ENCODE measurements around the gene CRIP2.

Gene CRIP2

DNA sequence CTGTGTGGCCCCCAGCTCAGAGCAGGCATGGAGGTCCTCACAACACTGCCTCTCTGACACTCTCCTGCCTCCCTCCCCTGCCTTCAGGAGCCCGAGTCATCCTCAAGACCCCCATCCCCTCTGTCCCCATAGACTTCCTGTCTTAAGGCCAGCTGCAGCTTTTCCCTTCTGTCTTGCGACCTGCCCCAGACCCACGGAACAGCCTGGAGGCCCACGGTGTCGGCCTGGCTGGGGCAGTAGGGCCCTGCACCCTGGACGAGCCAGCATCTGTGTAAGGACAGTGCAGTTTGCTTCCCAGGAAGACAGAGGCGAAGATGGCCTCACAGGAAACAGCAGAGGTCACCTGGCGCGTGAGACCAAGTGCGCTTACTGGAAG is 26.1 kb downstream of the CRIP2 start:
- Histone ChIP-seq H3K36me3 (ENCODE audit: insufficient read depth, low read length) (no peaks in the 10 kb centered on the region), H3K4me1 (ENCODE audit: control insufficient read depth, insufficient read depth, low read length) (no peaks in the 10 kb centered on the region), H3K9ac (ENCODE audit: low read depth, low read length) (no peak overlapping the region), H3K4me2 (ENCODE audit: low read length) (no peak overlapping the region), H3K4me3 (ENCODE audit: low read length) (no peak overlapping the region), H3K9me3 (replicated peaks; ENCODE audit: low read length) (no peaks in the 10 kb centered on the region), H3K27me3 (ENCODE audit: control insufficient read depth, insufficient read depth, low read length) (no peaks in the 10 kb centered on the region)

DNA sequence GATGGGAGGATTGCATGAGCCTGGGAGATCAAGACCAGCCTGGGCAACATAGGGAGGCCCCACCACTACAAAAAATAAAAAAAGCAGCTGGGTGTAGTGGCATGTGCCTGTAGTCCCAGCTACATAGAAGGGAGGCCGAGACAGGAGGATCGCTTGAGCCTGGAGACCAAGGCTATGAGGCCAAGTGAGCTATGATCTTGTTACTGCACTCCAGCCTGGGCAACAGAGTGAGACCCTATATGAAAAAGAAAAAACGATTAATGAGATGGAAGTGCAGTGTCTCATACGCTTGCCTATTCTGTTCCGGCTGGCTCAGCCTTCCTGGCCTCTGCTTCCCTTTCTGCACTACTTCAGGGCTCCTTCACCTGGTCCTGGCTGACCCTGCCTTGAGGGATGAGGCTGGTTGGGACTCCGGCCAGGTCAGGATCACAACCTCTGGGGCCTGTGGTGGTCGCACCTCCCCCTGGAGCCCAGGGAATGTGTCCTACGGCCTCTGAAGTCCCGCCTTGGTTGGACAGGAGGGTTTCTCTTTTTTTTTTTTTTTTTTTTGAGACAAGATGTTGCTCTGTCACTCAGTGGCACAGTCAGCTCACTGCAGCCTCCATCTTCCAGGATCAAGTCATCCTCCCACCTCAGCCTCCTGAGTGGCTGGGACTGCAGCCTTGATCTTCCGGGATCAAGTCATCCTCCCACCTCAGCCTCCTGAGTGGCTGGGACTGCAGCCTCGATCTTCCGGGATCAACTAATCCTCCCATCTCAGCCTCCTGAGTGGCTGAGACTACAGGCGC is 27.1 kb downstream of the CRIP2 start:
- no peak overlapping the region for H3K4me2 ChIP-seq (ENCODE audit: low read length)
- no peaks in the 10 kb centered on the region for H3K9me3 ChIP-seq (replicated peaks; ENCODE audit: low read length)
- H3K4me1 ChIP-seq (ENCODE audit: control insufficient read depth, insufficient read depth, low read length), result no peaks in the 10 kb centered on the region
- no peaks in the 10 kb centered on the region for H3K27me3 ChIP-seq (ENCODE audit: control insufficient read depth, insufficient read depth, low read length)
- H3K36me3 ChIP-seq (ENCODE audit: insufficient read depth, low read length), result no peaks in the 10 kb centered on the region
- no peak overlapping the region for H3K9ac ChIP-seq (ENCODE audit: low read depth, low read length)
- no peak overlapping the region for H3K4me3 ChIP-seq (ENCODE audit: low read length)

DNA sequence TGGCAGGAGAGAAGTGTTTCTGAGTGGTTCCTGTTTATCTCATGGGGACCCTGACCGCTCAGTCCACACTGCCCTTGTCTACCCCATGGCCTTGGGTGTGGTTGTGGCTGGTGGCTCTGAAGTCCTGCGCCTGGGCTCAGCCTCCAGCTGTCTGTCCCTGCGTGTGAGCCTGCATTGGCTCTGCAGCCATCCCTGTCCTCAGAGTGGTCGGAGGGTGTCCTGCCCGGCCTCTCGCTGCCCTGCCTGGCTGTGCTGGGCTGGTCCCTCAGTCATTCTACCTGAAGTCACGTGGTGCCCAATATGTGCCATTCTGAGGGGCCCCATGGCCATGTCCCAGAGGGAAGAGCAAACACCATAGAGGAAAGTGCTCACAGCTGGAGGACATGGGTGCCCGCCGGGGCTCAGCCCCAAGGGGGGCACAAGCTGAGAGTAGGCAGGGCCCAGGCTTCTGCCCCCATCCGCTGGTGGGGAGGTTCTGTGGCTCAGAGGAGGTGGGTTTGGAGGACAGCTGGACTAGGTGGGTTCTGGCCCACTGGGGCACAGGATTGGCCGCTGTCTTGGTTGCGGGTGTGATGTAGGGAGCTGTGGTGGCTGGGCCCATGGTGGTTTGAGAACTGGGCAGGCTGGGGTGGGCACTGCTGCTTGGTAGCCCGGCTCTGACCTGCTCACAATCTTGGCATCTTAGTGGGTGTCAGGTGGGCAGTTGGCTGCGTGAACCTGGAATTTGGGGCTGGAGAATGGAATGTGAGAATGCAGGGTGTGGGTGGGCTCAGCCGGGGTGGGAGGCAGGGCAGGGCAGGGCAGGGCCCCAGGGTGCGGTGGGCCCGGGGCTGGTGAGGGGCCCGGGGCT is 28.1 kb downstream of the CRIP2 start:
- Histone ChIP-seq H3K4me1 (ENCODE audit: control insufficient read depth, insufficient read depth, low read length) (no peaks in the 10 kb centered on the region), H3K4me2 (ENCODE audit: low read length) (no peak overlapping the region), H3K27me3 (ENCODE audit: control insufficient read depth, insufficient read depth, low read length) (peaks cover 6% of the 10 kb centered on the region), H3K4me3 (ENCODE audit: low read length) (no peak overlapping the region), H3K9ac (ENCODE audit: low read depth, low read length) (no peak overlapping the region), H3K36me3 (ENCODE audit: insufficient read depth, low read length) (no peaks in the 10 kb centered on the region), H3K9me3 (replicated peaks; ENCODE audit: low read length) (no peaks in the 10 kb centered on the region)

DNA sequence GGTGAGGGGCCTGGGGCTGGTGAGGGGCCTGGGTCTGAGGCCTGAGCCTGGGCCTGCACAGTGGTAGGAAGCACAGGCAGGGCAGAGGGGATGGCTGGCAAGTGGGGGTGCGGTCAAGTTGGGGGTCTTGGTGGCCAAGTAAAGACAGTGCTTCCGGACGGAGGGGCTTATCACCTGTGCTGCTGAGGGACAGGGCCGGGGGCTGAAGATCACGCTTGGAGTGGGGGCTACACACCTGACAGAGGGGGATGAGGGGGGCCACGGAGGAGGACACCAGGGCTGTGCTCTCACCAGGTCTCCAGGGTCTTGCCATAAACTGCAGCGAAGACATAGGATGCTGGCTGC is 28.6 kb downstream of the CRIP2 start:
- peaks cover 12% of the 10 kb centered on the region for H3K27me3 ChIP-seq (ENCODE audit: control insufficient read depth, insufficient read depth, low read length)
- H3K4me3 ChIP-seq (ENCODE audit: low read length), result no peak overlapping the region
- no peak overlapping the region for H3K9ac ChIP-seq (ENCODE audit: low read depth, low read length)

DNA sequence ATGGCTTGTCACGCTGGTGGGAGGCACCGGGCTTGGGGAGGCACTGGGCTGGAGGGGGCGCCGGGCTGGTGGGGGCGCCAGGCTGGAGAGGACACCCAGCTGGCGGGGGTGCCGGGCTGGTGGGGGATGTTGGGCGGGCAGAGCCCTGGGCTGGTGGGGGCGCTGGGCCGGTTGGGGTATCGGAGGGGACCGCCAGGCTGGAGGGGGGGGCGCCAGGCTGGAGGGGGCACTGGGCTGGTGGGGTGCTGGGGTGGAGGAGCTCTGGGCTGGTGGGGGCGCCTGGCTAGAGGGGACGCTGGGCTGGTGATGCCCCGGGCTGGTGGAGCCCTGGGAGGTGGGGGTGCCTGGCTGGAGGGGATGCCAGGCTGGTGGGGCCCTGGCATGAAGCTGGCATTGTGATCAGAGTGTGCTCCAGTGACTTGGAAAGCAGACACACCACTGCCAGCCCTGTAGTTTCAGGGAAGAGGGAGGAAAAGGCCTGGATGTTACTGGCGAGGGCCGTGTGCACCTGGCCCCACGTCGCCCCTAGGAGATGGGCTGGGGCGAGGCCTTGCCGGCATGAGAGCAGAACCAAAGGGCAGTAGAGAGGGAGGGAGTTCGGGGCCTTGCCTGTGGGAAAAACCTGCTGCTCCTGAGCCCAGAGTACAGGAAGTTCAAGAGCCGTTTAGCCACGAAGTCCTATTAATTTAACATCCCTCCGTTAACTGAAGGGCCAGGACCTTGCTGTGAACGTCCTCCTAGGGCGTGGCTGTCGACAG is 29.5 kb downstream of the CRIP2 start:
- Histone ChIP-seq H3K36me3 (ENCODE audit: insufficient read depth, low read length) (no peaks in the 10 kb centered on the region), H3K27me3 (ENCODE audit: control insufficient read depth, insufficient read depth, low read length) (peaks cover 16% of the 10 kb centered on the region), H3K4me2 (ENCODE audit: low read length) (no peak overlapping the region), H3K4me1 (ENCODE audit: control insufficient read depth, insufficient read depth, low read length) (no peaks in the 10 kb centered on the region), H3K9ac (ENCODE audit: low read depth, low read length) (no peak overlapping the region), H3K9me3 (replicated peaks; ENCODE audit: low read length) (no peaks in the 10 kb centered on the region), H3K4me3 (ENCODE audit: low read length) (no peak overlapping the region)

More for the DNA sequence above, 28.6 kb downstream of the CRIP2 start:
- no peaks in the 10 kb centered on the region for H3K4me1 ChIP-seq (ENCODE audit: control insufficient read depth, insufficient read depth, low read length)
- H3K9me3 ChIP-seq (replicated peaks; ENCODE audit: low read length), result no peaks in the 10 kb centered on the region
- no peaks in the 10 kb centered on the region for H3K36me3 ChIP-seq (ENCODE audit: insufficient read depth, low read length)
- no peak overlapping the region for H3K4me2 ChIP-seq (ENCODE audit: low read length)

DNA sequence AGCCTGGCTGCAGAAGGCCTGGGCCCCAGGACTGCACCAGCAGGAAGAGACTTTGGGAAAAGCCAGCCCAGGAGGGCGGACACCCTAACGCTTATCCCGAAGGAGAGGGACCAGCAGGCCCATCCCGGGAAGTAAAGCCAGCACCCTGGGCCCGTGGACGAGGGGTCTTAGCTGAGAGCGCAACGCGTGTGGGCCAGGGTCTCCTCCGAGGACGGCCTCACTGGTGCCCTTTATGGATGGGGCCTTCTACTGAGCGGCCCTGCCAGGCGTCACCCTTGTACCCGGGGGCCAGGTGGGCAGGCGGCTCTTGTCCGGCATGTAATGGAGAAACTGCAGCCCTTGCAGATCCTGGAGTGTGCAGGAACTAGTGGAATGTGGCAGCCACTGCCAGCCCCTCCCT is 30.5 kb downstream of the CRIP2 start:
- H3K4me1 ChIP-seq (ENCODE audit: control insufficient read depth, insufficient read depth, low read length), result no peaks in the 10 kb centered on the region
- H3K4me3 ChIP-seq (ENCODE audit: low read length), result no peak overlapping the region
- no peaks in the 10 kb centered on the region for H3K9me3 ChIP-seq (replicated peaks; ENCODE audit: low read length)
- no peaks in the 10 kb centered on the region for H3K36me3 ChIP-seq (ENCODE audit: insufficient read depth, low read length)
- H3K9ac ChIP-seq (ENCODE audit: low read depth, low read length), result no peak overlapping the region
- H3K27me3 ChIP-seq (ENCODE audit: control insufficient read depth, insufficient read depth, low read length), result peaks cover 16% of the 10 kb centered on the region
- H3K4me2 ChIP-seq (ENCODE audit: low read length), result no peak overlapping the region

DNA sequence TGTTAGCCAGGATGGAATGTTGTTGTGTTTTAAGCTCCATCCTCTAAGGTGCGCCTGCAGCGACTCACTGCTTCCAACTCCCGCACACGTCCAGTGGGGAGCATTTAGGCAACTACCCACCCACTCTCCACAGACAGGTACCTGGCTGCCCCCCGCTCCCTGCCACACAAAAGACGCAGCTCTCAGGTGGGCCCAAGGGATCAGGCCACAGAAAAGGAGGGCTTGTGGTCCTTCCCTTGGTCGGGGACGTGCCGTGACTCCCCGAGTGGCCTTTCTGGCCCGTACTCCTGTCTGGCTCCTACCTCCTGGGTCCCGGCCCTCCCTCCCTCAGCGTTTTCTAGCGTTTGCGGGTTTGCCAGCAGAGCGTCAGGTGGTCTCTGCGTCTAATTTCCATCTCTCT is 32.6 kb downstream of the CRIP2 start:
- Histone ChIP-seq H3K4me2 (ENCODE audit: low read length) (no peak overlapping the region), H3K9ac (ENCODE audit: low read depth, low read length) (no peak overlapping the region), H3K27me3 (ENCODE audit: control insufficient read depth, insufficient read depth, low read length) (peaks cover 30% of the 10 kb centered on the region), H3K4me1 (ENCODE audit: control insufficient read depth, insufficient read depth, low read length) (peaks cover 3% of the 10 kb centered on the region), H3K4me3 (ENCODE audit: low read length) (no peak overlapping the region), H3K36me3 (ENCODE audit: insufficient read depth, low read length) (no peaks in the 10 kb centered on the region), H3K9me3 (replicated peaks; ENCODE audit: low read length) (no peaks in the 10 kb centered on the region)

DNA sequence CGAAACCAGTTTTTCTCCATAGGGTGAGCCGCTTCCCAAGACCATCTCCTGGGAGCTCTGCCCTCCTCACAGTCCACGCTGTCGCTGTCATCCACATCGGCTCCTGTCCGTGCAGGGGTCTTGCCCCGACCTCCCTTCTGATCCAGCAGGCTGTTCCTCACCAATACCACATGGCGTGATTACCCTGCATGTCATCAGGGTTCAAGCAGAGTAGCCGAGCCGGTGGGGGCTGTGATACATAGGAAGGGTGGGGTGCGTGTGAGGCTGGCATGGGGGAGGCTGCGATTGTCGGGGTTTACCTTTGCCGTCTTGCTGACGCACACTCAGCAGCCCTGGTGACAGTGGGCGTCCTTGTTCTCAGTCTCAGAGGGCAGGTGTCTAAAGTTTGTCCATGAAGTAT is 33.4 kb downstream of the CRIP2 start:
- Histone ChIP-seq H3K4me3 (ENCODE audit: low read length) (no peak overlapping the region), H3K9ac (ENCODE audit: low read depth, low read length) (no peak overlapping the region), H3K36me3 (ENCODE audit: insufficient read depth, low read length) (no peaks in the 10 kb centered on the region), H3K4me2 (ENCODE audit: low read length) (no peak overlapping the region), H3K27me3 (ENCODE audit: control insufficient read depth, insufficient read depth, low read length) (peaks cover 35% of the 10 kb centered on the region), H3K9me3 (replicated peaks; ENCODE audit: low read length) (no peaks in the 10 kb centered on the region), H3K4me1 (ENCODE audit: control insufficient read depth, insufficient read depth, low read length) (peaks cover 3% of the 10 kb centered on the region)

DNA sequence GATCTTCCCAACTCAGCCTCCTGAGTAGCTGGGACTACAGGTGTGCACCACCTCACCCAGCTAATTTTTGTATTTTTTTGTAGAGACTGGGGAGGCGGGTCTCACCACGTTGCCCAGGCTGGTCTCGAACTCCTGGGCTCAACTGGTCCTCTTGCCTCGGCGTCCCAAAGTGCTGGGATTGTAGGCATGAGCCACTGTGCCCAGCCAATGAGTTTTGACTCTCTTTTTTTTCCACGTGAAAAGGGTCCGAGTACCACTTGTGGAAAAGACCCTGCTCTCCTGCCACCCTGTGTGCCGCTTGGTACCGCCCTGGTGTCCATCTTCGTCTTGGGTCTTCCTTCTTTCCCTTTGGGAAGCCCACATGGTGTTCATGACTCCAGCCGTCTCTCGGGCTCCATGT is 34.0 kb downstream of the CRIP2 start:
- H3K4me1 ChIP-seq (ENCODE audit: control insufficient read depth, insufficient read depth, low read length), result peaks cover 3% of the 10 kb centered on the region
- no peaks in the 10 kb centered on the region for H3K9me3 ChIP-seq (replicated peaks; ENCODE audit: low read length)
- H3K36me3 ChIP-seq (ENCODE audit: insufficient read depth, low read length), result no peaks in the 10 kb centered on the region
- peaks cover 35% of the 10 kb centered on the region for H3K27me3 ChIP-seq (ENCODE audit: control insufficient read depth, insufficient read depth, low read length)
- H3K9ac ChIP-seq (ENCODE audit: low read depth, low read length), result no peak overlapping the region
- no peak overlapping the region for H3K4me3 ChIP-seq (ENCODE audit: low read length)
- no peak overlapping the region for H3K4me2 ChIP-seq (ENCODE audit: low read length)

DNA sequence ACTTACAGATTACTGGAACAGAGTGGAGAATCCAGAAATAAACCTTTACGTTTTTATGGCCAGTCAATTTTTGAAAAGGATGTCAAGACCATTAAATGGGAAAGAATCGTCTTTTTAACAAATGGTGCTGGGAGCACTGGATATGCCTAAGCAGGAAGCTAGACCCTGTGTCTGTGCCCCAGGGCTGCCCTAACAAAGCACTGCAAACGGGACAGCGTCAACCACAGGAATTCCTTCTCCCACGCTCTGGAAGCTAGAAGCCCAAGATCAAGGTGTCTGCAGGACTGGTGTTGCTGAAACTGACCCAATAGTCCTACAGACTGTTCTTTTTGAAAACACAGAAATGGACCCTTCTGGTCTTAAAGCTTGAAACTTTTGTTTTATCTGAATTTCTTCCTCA is 42.5 kb downstream of the CRIP2 start:
- no peak overlapping the region for H3K4me3 ChIP-seq (ENCODE audit: low read length)
- no peak overlapping the region for H3K4me2 ChIP-seq (ENCODE audit: low read length)
- no peaks in the 10 kb centered on the region for H3K36me3 ChIP-seq (ENCODE audit: insufficient read depth, low read length)
- H3K9ac ChIP-seq (ENCODE audit: low read depth, low read length), result no peak overlapping the region
- H3K4me1 ChIP-seq (ENCODE audit: control insufficient read depth, insufficient read depth, low read length), result no peaks in the 10 kb centered on the region
- no peaks in the 10 kb centered on the region for H3K9me3 ChIP-seq (replicated peaks; ENCODE audit: low read length)
- H3K27me3 ChIP-seq (ENCODE audit: control insufficient read depth, insufficient read depth, low read length), result peaks cover 52% of the 10 kb centered on the region

DNA sequence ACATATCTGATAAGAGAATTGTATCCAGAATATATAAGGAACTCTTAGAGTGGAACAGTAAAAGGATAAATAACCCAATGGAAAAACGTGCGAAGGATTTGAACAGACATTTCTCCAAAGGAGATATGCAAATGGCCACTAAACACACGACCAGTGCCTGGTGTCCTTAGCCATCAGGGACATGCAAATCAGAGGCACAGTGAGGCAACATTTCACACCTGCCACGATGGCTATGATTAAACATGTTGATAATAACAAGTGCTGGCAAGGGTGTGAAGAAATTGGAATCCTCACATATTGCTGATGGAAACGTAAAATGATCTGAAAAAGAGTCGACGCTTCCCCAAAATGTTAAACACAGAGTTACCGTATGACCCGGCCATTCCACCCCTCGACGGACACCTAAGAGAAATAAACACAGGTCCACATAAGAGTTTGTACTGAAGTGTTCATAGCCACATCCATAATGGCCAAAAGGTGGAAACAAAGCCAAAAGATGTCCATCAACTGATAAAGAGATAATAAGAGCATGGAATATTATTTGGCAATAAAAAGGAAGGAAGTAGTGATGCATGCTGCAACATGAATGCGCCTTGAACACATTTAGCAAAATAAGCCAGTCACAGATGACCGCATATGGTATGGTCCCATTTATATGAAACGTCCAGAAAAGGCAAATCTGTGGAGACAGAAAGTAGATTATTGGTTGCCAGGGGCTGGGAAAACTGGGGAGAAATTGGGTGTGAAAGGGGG is 45.5 kb downstream of the CRIP2 start:
- no peak overlapping the region for H3K4me2 ChIP-seq (ENCODE audit: low read length)
- H3K27me3 ChIP-seq (ENCODE audit: control insufficient read depth, insufficient read depth, low read length), result peaks cover 42% of the 10 kb centered on the region
- H3K4me3 ChIP-seq (ENCODE audit: low read length), result no peak overlapping the region
- H3K36me3 ChIP-seq (ENCODE audit: insufficient read depth, low read length), result no peaks in the 10 kb centered on the region
- H3K9me3 ChIP-seq (replicated peaks; ENCODE audit: low read length), result no peaks in the 10 kb centered on the region
- no peaks in the 10 kb centered on the region for H3K4me1 ChIP-seq (ENCODE audit: control insufficient read depth, insufficient read depth, low read length)
- H3K9ac ChIP-seq (ENCODE audit: low read depth, low read length), result no peak overlapping the region

All from skeletal muscle satellite cell (primary cell).